EL (cell line): ENCODE results near the gene NR1D2.

Source experiments
- DNase-seq: peaks from one replicate; pipeline ENCODE4 v3.0.0-alpha.2; 2016

NR1D2 gene

DNA sequence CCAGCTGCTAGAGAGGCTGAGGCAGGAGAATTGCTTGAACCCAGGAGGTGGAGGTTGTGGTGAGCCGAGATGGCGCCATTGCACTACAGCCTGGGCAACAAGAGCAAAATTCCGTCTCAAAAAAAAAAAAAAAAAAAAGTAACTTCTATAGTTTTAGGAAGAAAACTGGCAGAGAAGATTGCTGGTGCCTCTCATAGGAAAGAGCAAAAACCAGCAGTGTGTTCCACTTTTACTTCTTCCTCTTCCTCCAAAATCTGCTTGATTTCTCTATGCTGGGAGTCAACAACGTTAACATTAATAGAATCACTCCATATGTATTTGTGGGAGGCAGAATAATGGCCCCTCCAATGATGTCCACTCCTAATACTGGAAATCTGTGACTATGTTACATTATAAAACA, 12.5 kb upstream of the NR1D2 start:
- DNase-seq = no peak

DNA sequence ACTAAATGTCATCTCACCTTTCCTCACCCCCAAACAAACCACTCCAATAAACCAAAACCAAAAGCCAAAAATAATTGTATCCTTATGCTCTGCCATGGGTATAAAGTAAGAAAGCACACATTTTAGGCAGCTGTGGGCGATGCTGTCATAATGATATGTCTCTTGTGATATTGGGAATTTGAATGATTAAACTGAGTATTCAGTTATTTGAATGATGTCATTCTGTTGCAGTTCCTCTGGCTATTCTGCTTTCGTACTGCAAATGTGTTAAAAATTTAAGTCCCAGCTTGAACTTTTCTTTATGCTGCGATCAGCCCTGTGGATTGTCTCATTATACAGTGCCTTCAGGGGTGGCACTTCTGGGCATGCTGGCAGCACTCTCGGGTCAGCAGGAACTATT, 10.8 kb upstream of the NR1D2 start:
- no peak for DNase-seq

DNA sequence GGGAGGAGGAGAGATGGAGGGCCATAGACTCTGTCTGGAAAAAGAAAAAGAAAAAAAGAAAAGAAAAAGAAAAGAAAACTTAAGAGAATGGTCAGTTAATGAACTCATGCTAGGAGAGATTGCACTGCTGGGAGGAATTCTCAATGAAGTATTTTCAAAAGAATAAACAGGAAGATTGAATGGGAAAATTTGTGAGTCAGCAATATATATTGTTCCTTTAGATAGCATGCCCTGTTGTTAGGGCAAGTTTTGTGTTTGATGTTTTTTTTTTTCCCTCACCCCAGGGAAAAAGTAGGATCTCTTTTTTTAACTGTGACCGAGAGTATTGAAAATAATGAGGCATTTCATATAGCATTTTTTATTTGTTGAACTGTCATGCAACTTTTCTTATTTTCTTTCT, 7.8 kb upstream of the NR1D2 start:
- no peak for DNase-seq

DNA sequence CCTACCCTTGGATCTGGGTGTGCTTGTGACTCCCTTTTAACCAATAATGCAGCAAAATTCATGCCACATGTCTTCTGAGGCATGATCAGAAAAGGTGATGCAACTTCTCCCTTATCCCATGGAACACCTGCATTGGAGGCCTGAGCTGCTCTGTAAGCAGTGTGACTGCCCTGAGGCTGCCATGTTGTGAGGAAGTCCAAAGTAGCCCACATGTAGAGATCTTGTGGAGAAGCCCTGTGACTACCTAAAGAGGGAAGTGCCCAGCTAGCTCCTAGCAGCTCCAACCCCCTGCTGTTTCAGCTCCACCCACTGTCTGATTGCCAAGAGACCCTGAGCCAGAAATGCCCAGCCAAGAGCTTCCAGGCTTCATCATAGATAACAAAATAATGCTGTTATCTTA, 6.4 kb upstream of the NR1D2 start:
- no peak for DNase-seq

DNA sequence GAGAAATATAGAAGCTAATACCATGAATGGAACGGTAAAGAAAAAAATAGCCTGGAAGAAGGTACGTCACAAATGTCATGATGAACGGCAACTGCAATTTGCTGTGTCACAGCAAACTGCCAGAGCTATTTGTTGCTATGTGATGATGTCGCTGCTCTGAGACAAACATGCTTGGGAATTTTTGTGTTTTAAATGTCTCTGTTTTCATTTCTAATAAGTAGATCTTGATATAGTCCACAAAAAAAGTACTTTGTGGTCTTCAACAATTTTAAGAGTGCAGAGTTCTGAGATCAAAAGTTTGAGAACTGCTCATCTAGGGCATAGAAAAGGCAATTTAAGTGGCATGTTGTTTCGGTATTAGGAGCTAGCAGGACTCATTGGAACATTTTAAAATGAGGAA, 4.3 kb upstream of the NR1D2 start:
- DNase-seq = no peak

DNA sequence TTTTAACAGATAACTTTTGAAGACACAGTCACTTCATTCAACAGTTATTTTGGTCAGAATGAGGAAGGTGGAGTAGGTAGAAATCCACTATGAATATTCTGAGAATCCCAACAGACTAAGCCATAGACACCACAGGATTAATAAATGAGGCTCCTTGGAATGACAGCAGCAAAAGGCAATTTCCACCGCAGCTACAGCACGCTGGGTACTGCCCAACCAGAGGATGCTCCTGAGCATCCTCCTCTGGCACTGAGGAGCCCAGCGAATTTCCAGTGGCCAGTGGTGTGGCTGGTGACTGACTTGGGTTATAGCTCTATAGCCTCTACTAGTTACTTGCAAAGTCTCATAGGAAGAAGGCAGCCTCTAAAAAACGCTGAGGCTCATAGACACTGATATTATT, 3.6 kb upstream of the NR1D2 start:
- DNase-seq = no peak

DNA sequence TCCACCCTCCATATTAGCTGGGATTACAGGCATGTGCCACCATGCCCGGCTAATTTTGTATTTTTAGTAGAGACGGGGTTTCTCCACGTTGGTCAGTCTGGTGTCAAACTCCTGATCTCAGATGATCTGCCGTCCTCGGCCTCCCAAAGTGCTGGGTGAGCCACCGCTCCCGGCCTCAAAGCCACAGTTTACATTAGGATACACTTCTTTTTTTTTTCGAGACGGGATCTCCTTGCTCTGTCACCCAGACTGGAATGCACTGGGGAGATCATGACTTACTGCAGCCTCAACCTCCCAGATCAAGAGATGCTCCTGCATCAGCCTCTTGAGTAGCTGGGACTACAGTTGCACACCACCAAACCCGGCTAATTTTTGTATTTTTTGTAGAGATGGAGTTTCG, 2.5 kb upstream of the NR1D2 start:
- no peak for DNase-seq

DNA sequence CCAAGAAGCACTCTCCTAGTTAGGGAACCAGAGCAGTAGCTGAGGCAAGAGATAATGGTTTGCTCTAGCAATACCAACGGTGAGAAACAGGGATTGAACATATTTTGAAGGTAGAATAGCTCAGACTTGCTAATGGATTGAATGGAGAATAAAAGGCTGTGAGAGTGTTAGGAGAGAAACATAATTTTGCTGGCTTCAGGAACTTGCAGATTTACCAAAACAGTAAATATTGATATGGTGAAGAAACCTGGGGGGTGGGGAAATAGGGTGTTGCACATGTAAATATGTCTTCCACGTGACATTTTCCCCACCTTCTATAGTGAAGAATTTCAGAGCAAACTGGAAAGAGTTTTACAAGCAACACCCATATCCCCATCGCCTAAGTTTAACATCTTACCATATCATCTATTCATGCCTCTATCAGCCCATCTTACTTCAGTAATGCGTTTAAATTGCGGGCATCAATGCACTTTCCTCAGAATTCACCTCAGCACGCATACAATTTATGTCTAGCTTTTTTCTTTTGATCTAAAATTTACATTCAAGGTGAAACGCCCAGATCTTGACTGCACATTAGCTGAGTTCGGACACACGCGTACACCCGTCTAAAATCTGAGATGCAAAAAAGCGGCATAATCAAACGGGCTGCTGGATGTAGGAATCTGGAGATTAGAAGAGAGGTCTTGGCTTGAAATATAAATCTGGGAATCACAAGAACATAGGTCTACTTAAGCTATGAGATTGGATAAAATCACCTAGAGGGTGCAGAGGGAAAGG, 891 bp upstream of the NR1D2 start:
- no peak for DNase-seq

DNA sequence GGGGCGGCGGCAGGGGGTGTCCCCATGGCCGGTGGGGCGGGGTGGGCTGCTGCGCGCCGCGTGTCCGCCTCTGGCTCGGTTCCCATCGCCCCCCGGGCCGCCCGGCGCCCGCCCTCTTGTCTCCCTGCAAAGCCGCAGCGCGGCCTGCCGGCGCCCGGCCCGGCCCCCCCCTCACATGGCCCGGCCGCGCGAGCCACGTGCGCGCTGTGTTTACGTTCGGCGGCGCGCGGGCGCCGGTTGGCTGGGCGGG, 502 bp downstream of the NR1D2 start:
- no peak for DNase-seq

DNA sequence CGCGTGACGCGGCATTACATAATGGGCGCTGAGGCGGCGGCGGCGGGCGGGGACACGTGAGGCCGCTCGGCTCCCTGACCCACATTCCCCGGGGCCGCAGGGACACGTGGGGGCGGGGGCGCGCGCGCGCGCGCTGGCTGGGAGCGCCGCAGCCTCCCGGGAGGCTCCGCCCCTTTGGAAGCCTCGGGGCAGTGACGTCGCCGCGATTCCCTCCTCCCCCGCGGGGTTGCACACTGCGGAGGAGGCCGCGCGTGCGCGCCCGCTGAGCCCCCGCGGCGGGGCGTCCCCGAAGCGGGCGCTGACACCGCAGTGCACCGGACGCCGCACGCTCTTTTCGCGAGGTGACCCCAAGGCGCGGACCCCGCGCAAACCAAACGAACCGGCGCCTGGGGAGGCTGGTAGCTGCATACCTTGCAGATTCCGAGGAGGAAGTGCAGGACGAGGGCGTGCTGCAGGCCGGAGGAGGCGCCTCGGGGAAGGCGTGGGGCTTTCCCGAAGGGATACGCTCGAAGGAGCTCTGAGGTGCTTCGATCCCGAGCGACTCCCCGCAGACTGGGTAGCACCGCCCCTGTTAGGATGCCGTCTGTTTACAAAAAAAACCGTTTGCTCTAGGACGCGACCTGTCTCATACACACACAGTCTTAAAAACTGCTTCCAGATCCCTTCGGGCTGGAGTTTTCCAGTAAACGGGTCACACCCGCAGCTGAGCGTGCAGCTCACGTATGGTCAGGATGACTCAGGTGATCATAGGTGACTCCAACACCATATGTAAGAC, 1.0 kb downstream of the NR1D2 start:
- DNase-seq = peak; percentile 96

DNA sequence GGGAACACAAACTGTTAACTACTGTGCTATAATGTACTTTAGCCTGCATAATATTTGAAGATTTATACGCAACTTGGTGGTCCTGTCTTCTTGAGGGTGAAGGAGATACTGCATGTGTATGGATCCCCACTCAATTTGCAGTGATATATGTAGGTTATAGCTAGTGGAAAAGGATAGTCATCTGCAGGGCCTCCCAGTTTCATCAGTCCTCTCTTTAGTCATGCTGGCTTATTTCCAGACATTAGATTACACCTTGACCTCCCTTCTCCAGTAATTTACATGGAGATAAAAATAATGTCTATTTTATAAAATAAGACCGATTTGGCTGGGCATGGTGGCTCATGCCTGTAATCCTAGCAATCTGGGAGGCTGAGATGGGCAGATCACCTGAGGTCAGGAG, 3.7 kb downstream of the NR1D2 start:
- peak; percentile 21 for DNase-seq

DNA sequence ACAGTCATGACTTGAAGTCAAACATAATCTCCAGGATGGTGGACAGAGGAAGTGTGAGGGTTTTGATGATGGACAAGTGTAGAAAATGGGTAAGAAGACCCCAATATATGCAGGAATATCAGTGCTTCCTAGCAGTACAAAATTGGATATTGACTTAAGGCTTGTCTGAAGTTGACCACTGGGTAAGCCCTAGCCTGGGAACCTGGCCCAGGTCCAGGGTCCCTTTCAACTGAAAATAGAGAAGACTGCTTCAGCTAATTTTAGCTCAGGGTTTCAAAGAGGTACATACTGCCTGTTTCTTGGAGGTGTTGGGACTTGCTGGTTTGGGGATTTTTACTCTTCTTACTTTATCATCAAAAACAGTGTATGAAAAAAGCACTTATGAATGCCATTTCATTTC, 4.7 kb downstream of the NR1D2 start:
- peak; percentile 36 for DNase-seq

DNA sequence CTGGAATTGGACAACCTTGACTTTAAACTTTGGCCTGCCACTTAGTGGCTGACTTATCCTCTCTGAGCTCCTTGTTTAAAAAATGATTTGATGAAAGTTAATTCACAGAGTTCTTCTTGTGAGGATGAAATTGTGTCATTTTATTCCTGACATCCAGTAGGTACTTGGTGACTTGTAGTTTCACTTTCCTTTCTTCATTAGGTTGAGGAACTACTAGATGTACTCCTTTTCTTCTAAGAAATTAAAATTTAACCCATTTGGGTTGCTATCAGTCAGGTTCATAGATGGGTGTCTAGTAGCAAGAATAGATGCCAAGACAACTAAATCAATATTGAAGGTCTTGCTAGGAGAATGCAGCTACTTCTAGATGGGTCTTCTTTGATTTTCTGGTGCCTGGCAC, 5.2 kb downstream of the NR1D2 start:
- DNase-seq = no peak

DNA sequence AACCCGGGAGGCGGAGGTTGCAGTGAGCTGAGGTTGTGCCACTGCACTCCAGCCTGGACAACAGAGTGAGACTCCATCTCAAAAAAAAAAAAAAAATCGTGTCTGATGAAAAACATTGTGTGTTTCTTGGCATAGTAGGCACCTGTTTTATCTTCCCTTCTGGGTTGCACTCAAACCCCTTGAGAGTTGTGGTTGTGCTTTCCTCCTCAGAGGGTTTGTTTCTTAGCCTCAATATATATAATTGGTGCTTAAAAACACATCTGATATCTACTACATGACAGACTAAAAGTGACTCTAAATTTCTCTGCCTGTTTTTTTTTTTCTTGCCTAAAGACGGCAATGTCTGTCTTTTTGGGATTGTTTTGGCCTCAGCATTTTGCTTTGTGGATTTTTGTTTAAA, 7.6 kb downstream of the NR1D2 start:
- DNase-seq = no peak

DNA sequence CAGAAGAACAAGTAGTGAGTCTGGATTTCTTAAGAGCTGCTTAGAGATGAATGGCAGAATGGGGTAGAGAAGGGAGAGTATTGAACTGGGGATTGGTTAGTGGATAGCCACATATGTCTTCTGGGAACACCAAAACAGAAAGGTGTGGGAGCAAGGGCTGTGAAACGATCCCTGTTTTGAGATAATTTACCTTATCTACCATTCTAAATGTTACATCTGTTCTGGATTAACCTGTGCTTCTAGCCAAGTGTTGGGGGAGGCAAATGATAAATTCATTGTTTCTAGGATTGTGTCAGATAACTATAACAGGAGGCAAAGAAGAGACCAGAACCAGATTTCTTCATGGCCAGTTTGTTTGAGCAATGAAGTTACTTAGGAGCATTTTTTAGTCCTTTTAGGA, 8.4 kb downstream of the NR1D2 start:
- DNase-seq = no peak

DNA sequence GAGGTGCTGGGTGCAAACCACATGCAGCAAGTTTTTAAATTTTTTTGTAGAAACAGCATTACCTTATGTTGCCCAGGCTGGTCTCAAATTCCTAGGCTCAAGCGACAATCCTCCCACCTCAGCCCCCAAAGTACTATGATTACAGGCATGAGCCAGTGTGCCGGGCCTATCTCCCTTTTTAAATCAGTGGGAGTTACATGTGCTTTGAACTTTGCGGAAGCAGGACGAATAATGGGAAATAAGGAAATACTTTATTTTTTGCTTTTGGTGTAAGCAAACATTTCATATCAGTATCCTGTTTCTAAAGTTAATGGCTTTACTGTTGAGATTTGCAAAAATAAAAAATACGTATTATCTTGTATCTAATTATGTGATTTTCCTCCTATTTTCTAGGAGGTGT, 9.1 kb downstream of the NR1D2 start:
- no peak for DNase-seq

DNA sequence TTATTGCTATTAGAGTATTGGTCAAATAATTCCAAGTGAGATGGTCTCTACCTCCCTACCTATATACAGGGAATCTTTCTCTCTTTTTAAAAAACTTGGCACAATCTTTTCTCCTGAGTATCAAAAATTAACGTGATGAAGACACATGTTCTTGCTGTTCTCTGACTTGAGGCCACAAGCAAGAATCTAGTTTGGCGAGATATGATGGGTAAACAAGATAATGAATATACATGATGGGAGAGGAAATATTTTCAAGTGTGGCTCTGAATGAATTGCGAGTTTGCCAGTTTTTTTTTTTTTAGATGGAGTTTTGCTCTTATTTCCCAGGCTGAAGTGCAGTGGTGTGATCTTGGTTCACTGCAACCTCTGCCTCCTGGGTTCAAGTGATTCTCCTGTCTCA, 11.6 kb downstream of the NR1D2 start:
- no peak for DNase-seq

DNA sequence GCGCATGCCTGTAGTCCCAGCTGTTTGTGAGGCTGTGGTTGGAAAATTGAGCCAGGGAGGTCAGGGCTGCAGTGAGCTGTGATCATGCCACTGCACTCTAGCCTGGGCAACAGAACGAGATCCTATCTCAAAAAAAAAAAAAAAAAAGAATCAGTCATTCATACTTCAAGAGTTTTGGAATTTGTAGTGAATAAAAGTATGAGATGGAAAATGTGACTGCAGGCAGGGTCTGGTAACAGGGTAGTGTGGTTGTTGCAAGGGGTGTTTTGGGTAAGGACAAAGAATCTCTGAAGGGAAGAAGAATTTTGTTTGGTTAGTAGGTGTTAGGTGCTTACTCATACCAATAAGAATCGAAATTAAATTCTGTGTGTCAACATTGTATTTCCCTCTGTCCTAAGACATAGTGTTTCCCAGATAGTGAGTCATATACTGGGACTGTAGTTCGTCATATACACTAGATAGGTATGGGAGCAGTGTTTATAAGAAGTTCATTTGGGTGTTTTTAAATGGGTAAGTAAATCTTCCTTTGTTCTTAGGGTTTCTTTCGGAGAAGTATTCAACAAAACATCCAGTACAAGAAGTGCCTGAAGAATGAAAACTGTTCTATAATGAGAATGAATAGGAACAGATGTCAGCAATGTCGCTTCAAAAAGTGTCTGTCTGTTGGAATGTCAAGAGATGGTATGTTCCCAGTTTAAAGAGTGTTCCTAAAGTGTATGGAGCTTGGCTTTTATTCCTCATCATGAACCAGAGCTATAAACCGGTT, 14.2 kb downstream of the NR1D2 start:
- DNase-seq = peak; percentile 88

DNA sequence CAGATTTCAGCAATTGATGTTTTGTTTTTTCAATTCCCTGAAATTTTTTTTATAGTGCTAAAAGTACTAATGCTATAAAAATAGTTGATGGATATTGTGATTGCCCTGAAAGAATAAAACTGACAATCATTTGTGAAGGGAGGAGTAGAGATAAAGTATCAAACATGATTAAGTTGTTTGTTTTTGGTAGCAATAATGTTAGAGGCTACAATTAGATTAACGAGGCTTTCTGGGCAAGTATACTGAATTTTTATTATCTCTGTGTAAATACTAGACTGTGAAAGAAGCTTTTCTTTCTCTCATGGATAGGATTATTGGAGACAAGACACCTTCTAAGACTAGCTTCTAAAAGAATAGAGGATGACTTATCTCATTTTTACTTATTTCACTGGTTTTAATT, 15.6 kb downstream of the NR1D2 start:
- DNase-seq = no peak

DNA sequence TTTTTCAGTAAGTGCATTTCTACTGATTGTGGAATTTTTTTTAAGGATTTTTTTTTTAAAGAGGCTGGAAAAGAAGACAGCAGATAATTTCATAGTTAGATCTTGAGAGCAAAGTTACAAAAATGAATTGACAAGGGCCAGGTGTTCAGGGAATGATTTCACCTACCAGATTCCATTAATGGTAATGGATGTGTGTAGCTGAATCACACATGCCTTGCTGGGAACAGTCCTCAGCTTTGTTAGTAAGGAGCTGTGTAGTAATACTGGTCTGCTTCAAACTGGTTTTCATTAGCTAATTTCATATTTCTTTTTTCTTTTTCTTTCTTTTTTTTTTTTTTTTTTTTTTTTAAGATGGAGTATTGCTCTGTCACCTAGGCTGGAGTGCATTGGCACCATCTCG, 16.0 kb downstream of the NR1D2 start:
- no peak for DNase-seq

DNA sequence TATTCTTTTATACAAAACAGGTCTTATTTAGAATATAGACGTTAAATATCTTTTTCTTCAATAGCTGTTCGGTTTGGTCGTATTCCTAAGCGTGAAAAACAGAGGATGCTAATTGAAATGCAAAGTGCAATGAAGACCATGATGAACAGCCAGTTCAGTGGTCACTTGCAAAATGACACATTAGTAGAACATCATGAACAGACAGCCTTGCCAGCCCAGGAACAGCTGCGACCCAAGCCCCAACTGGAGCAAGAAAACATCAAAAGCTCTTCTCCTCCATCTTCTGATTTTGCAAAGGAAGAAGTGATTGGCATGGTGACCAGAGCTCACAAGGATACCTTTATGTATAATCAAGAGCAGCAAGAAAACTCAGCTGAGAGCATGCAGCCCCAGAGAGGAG, 16.8 kb downstream of the NR1D2 start:
- DNase-seq = no peak

DNA sequence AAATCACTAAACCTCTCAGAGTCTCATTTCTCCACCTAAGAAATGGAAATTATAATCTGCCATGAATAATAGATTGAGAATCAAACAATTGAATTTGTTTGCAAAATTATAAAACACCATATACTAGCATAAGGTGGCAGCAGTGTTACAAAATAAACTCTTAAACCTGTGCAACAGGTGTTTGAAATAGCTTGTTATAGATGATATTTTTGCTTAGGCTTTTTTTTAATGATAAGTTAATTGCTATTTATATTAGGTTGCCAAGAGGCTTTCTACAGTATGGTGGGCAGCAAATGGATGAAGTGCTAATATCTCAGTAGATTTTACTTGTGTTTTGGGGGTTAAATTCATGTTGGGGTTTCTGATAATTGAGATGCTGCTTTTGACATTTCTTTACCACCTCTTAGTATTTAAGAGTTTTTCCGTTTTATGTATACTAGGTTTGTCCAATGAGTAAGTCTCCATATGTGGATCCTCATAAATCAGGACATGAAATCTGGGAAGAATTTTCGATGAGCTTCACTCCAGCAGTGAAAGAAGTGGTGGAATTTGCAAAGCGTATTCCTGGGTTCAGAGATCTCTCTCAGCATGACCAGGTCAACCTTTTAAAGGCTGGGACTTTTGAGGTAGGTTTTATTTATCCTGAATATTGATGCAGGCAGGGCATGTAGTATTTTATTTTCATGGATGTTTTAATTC, 19.6 kb downstream of the NR1D2 start:
- no peak for DNase-seq

DNA sequence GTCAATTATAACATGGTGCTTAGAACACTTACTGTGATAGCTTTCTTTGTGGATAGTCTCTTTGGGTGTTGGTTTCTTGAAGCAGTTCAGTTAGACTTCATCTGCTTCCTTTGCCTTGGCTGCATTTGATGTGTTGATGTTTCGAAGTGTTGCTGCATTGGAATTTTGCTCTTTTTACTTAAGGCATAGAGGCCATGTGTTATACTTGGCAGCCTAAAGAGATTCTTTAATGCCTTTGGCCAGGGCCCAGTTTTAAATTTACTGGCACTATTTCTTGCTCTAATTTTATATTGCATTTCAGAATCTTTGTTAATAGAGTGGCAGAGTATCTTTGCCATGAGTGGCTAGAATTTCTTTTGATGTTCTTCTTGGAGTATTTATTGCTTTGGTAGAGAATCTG, 21.2 kb downstream of the NR1D2 start:
- DNase-seq = peak; percentile 54
